HL-60/S4 (cell line): ENCODE data around the gene MYO1F.

ENCODE experiments used
- in situ Hi-C: fragments of 300-500 bp; cut with MboI; formaldehyde crosslinking; loops from 2 replicates; pipeline ENCODE4 v1.14.3; 2022; ENCODE audit warnings: low sequenced_read_pairs

Gene MYO1F

DNA sequence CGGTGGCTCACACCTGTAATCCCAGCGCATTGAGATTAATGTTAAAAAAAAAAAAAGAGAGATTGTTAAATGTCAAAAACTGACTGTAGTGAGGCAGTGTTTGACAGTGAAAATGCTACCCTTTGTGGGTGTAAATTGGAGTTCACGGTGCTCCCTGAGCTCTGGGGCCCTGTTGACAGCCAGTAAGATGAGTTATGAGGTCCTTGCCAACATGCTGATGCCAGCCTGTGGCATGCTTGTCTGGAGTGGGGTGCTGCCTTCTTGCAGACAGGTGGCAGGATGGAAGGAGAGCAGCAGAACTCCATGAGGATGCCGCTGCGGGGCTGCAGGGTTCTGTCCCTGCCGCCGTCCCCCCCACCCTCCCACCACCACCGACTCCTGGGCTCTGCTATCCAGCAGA is 100.7 kb downstream of the MYO1F start:
- in situ Hi-C loops, result no loop called here

DNA sequence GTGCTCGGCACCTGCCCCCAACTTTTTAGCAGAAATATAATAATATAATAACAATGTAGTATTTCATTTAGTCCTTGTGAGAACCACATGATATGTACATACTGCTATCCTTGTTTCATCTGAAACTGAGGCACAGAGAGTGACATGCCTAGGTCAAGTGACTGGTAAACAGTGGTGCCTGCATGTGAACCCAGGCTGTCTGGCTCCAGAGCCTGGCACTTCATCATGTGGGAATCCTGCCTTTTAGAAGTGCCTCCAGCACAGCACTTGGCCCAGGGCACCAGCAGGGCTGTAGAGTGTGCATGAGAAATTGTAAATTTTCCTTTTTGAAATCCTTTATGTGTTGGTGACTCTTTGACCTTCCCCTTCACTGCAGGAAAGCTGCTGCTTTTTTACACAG is 102.2 kb downstream of the MYO1F start:
- in situ Hi-C loops, result no loop called here

DNA sequence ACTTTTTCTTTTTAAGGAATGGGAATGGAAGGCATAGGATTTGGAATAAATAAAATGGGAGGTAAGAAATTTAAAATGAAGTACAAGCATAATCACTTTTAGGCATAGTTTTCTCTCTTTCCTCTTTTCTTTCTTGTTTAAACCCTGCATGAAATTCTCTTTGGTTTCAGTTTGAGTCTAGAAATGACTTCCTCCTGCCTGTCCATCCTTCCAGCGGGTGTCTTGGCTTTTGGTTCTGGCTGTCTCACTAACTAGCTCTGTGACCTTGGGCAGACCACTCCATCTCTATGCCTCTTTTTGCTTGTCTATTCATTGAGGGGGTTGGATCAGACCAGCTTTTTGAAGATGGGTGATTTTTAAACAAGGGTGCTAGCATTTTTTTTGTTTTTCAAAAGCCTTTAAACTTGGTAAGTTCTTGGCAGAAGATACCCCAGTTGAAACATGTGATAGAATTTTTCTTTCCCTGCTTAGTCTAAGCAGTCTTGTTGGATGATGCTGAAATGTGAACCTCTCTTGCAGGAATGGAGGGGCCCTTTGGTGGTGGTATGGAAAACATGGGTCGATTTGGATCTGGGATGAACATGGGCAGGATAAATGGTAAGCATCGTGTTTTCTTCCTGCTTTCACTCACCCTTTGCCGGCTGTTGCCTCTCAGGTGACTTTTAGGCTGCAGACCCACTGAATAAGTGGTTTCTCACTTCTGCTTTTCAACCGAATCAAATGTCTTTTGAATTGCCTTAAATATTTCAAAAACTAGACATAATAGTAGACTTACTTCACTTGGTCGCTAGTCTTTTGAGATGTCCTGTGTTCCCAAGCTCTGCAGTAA is 103.4 kb downstream of the MYO1F start:
- in situ Hi-C loops, result no loop called here
